Lower leg skin (tissue), 4 donors: ENCODE measurements around the gene DTX4. TPM values are rescaled to one million over a fixed set of nuclear protein-coding genes. Genes with fewer than 3 reads are reported as not detected.
A peak's percentile ranks its signal among the peaks of the same experiment; 100 is the strongest.

Experiments
- DNase-seq, 2 donors: peaks; one replicate each; pipeline ENCODE4 v3.0.0-alpha.2; 2019; ENCODE audit warnings: low spot score in 2 of 2
- H3K4me3 ChIP-seq: fragments of 200-600 bp; sonication (generic); 2 replicates; pipeline ENCODE4 v1.5.1; 2017; ENCODE audit warnings: mild to moderate bottlenecking, low read depth; ENCODE audit not compliant: poor library complexity, severe bottlenecking
- POLR2A ChIP-seq, 2 donors: fragments of 450-650 bp; IDR thresholded peaks; one replicate each; pipeline ENCODE4 v1.6.1; 2016 to 2017; ENCODE audit warnings: antibody characterized with exemption in 2 of 2, mild to moderate bottlenecking in 1 of 2, moderate library complexity in 1 of 2
- WGBS, 2 donors: methylation state at CpG; one replicate each; pipeline ENCODE4 v1.1.5; 2018; 5-methylcytosine and 5-hydroxymethylcytosine counted together
- intact Hi-C: fragments of 100-400 bp; cut with DNase I; formaldehyde crosslinking; loops from one replicate; pipeline ENCODE4 v1.15.0; 2023; ENCODE audit warnings: low total_unique reads
- total RNA-seq, 4 donors: library from RNA; depleted of rRNA; stranded (reverse); fragments of >200 nt; gene quantifications; one replicate each; pipeline ENCODE4 v1.1.0, GENCODE V29; 2016
- TF ChIP-seq, protein P1 (sequence below), 3 donors: fragments of 450-650 bp; IDR thresholded peaks; one replicate each; pipeline ENCODE4 v1.5.1; 2016; ENCODE audit warnings: antibody characterized with exemption in 3 of 3, mild to moderate bottlenecking in 3 of 3, moderate library complexity in 2 of 3

The DTX4 gene
- total RNA-seq, 4 donors from 2014 or later: 1.2 to 6.4 (median 3.4) TPM

DNA sequence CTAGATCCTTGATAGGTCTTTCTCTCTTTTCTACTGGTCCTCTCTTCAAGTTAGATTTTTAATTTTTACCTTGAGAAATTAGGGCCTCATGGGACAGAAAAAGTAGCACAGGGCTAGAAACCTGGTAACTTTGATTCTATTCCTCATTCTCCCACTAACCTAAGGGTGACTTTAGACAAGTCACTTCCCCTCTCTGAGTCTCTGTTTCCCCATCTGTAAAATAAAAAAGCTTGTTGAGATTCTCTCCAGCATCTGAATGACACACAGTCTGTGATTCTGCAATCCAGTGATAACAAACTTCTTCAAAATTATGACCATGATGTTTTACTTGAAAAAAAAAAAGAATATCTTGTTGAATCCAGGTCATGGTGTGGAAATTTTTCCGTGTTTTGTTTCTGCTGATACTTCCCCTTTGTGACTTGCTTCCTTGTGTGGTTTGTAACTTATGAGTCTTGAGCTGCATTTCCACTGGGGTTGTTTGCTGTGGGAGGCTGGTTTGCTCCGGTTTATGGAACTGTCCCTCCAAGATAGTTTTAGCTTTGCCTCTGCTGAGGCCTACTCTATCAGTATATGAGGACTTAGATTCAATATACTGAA, 50.6 kb downstream of the DTX4 start:
- no peak for TF ChIP-seq POLR2A (IDR thresholded peaks at IDR 0.05)
- TF ChIP-seq, protein P1, sequence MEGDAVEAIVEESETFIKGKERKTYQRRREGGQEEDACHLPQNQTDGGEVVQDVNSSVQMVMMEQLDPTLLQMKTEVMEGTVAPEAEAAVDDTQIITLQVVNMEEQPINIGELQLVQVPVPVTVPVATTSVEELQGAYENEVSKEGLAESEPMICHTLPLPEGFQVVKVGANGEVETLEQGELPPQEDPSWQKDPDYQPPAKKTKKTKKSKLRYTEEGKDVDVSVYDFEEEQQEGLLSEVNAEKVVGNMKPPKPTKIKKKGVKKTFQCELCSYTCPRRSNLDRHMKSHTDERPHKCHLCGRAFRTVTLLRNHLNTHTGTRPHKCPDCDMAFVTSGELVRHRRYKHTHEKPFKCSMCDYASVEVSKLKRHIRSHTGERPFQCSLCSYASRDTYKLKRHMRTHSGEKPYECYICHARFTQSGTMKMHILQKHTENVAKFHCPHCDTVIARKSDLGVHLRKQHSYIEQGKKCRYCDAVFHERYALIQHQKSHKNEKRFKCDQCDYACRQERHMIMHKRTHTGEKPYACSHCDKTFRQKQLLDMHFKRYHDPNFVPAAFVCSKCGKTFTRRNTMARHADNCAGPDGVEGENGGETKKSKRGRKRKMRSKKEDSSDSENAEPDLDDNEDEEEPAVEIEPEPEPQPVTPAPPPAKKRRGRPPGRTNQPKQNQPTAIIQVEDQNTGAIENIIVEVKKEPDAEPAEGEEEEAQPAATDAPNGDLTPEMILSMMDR (IDR thresholded peaks at IDR 0.05): no peak
- no peak overlapping the region for H3K4me3 ChIP-seq
- no peak for DNase-seq
- WGBS, 2 donors: 77 to 85% methylated on average over 2 of the region's 2 CpGs
- intact Hi-C loops: no loop called here

DNA sequence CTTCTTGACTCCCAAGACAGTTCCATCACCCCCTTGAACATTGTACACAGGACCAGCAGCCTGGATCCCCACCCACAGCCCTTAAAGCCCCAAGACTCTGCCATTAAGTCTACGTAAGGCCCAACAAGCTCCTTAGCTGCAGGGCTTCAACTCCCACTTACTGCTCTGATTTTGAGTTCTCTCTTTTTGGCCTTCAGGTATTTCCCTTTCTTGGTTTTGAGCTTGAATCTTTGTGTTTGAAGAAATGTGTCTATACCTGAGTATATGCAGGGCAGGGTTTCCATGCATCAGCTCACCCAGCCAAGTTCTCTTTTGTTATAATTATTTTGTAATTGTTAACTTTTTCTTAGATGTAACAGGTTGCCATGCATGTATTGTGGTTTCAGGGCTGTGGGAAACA, 51.2 kb downstream of the DTX4 start:
- DNase-seq: no peak
- TF ChIP-seq, protein P1 (IDR thresholded peaks at IDR 0.05): no peak
- 93 to 95% methylated on average over 1 of the region's 1 CpG for WGBS, 2 donors
- intact Hi-C loops: no loop called here
- no peak overlapping the region for H3K4me3 ChIP-seq

DNA sequence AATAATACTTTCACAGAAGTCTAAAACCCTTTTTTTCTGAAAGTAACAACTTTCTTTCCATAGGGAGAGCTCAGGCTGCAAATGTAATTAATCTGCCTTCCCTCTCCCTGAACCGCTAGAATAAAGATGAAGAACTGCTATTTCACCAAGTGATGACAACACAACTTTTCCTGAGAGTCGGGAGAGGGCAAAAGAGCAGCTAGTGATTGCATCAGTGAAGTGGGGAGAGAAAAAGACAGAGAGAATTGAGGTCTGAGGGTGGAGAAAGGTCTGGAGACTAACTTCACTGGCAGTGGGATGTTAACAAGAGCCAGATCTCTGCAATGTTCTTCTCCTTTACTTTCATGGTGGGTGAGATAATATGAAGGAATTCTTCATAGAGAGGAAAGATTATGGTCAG, 51.7 kb downstream of the DTX4 start:
- no peak overlapping the region for H3K4me3 ChIP-seq
- 46 to 58% methylated on average over 2 of the region's 2 CpGs for WGBS, 2 donors
- TF ChIP-seq POLR2A (IDR thresholded peaks at IDR 0.05): no peak
- TF ChIP-seq, protein P1 (IDR thresholded peaks at IDR 0.05): no peak
- DNase-seq: no peak
- intact Hi-C loops: no loop called here

DNA sequence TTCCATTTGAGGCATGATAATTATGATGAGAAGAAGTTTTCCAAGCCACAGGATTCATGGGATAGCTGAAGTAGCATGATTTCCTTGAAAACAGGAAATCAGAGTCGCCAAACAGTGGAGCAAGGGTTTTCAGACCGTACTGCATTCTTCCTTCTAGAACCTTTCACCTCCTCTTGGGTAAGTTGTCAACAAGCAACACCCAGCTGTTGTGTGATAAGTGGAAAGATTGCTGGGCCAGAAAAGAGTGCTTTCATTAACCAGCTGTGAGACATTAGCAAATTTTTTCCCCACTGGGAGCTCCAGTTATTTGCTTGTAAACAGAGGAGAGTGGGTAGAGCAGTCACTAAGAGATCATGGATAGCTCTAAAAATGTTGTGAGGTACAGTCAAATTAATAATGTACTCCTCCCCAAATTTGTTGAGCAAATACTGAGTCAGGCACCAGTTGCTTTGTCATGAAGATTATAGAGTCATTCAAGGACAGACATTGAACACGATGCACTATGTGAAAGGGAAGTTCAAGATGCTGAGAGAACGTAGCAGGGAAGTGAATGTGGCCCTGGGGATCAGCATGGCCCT, 52.5 kb downstream of the DTX4 start:
- intact Hi-C loops: no loop called here
- DNase-seq: peak in 1 of 2 donors; percentile 45
- H3K4me3 ChIP-seq: no peak overlapping the region
- no peak for TF ChIP-seq POLR2A (IDR thresholded peaks at IDR 0.05)
- TF ChIP-seq, protein P1 (IDR thresholded peaks at IDR 0.05): no peak
- WGBS, 2 donors: 46% methylated on average over 4 of the region's 4 CpGs

DNA sequence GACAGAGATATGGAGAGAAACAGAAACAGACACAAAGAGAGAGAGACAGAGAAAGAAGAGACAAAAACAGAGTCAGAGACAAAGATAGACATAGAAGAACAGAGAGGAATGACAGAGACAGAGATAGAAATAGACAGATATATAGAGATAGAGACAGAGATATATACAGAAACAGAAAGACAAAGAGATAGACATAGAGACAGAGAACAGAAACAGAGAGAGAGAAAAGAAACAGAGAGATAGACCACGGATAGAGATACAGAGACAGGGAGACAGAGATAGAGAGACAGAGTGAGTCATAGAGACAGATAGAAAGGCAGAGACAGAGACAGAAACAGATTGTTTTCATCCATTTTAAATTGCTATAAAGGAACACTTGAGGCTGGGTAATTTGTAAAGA, 53.1 kb downstream of the DTX4 start:
- DNase-seq: no peak
- intact Hi-C loops: no loop called here
- TF ChIP-seq, protein P1 (IDR thresholded peaks at IDR 0.05): no peak
- no peak for TF ChIP-seq POLR2A (IDR thresholded peaks at IDR 0.05)
- H3K4me3 ChIP-seq: no peak overlapping the region
- WGBS, 2 donors: 79 to 86% methylated on average over 1 of the region's 1 CpG

DNA sequence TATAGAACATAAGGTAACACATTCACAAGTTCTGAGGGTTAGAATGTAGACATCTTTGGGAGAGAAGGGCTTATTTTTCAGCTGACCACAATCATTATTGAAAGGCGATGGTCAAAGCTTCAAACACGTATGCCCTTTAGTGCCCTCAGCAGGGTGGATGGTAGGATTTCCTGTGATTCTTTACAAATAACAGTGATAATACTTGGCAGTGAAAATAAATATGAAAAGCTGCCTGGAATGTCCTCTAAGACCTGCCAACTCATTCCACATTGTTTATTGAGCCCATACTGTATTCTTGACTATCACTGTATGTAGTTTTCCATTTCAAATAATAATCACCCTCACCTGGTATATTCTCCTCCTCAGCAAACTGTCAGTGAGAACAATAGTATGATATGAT, 54.5 kb downstream of the DTX4 start:
- TF ChIP-seq, protein P1 (IDR thresholded peaks at IDR 0.05): no peak
- no peak for TF ChIP-seq POLR2A (IDR thresholded peaks at IDR 0.05)
- WGBS, 2 donors: 79 to 92% methylated on average over 2 of the region's 2 CpGs
- no peak overlapping the region for H3K4me3 ChIP-seq
- no peak for DNase-seq
- intact Hi-C loops: no loop called here
